Esophagus squamous epithelium (tissue), 5 donors: ENCODE data around the gene C1orf56. TPM values are rescaled to one million over a fixed set of nuclear protein-coding genes. Genes with fewer than 3 reads are reported as not detected.

ENCODE experiments used
- DNase-seq: peaks from one replicate; lab custom pipeline; 2025; lab: John Stamatoyannopoulos, UW
- H3K27ac ChIP-seq, 4 donors: fragments of 200-600 bp; sonication (generic); one replicate each; pipeline ENCODE4 v1.5.1; 2016 to 2019; ENCODE audit warnings: mild to moderate bottlenecking in 1 of 4
- H3K27me3 ChIP-seq, 4 donors: fragments of 200-600 bp; sonication (generic); 1 replicate in 3 of 4; 2 replicates in 1 of 4; pipeline versions ENCODE4 v1.5.1 to v1.6.0; 2017 to 2021; ENCODE audit warnings: antibody characterized with exemption in 1 of 4
- H3K36me3 ChIP-seq, 3 donors: fragments of 200-600 bp; sonication (generic); one replicate each; pipeline ENCODE4 v1.5.1; 2016 to 2019
- H3K4me1 ChIP-seq, 3 donors: fragments of 200-600 bp; sonication (generic); one replicate each; pipeline ENCODE4 v1.5.1; 2017 to 2019
- H3K4me3 ChIP-seq, 4 donors: fragments of 200-600 bp; sonication (generic); 1 replicate in 3 of 4; 2 replicates in 1 of 4; pipeline ENCODE4 v1.5.1; 2016 to 2019; ENCODE audit warnings: mild to moderate bottlenecking in 2 of 4, moderate library complexity in 1 of 4
- H3K9me3 ChIP-seq, 3 donors: fragments of 200-600 bp; sonication (generic); one replicate each; pipeline ENCODE4 v1.5.1; 2016 to 2019
- POLR2A ChIP-seq, 4 donors: fragments of 450-650 bp; IDR thresholded peaks; one replicate each; pipeline ENCODE4 v1.6.1; 2017; ENCODE audit warnings: antibody characterized with exemption in 4 of 4, mild to moderate bottlenecking in 4 of 4, moderate library complexity in 3 of 4
- WGBS, 2 donors: methylation state at CpG; one replicate each; pipeline ENCODE4 v1.1.5; 2018; 5-methylcytosine and 5-hydroxymethylcytosine counted together
- intact Hi-C: fragments of 100-400 bp; cut with DNase I; formaldehyde crosslinking; loops from one replicate; pipeline ENCODE4 v1.15.0; 2022
- total RNA-seq, 4 donors: library from RNA; depleted of rRNA; stranded (reverse); fragments of >200 nt; gene quantifications; one replicate each; pipeline ENCODE4 v1.1.0, GENCODE V29; 2016
- TF ChIP-seq, protein P1 (sequence below), 6 experiments: fragments of 450-650 bp in 4 of 6; fragments of 200-600 bp in 2 of 6; sonication (generic) in 2 of 6; IDR thresholded peaks; one replicate each; pipeline ENCODE4 v1.5.1; 2016 to 2019; ENCODE audit warnings: antibody characterized with exemption in 6 of 6, mild to moderate bottlenecking in 4 of 6, moderate library complexity in 4 of 6
- donor health status: DM: yes; HTN: yes; CAD: no.

C1orf56 gene
- total RNA-seq, 4 donors from 2014 or later, result 0.23 to 3.2 (median 2.3) TPM

DNA sequence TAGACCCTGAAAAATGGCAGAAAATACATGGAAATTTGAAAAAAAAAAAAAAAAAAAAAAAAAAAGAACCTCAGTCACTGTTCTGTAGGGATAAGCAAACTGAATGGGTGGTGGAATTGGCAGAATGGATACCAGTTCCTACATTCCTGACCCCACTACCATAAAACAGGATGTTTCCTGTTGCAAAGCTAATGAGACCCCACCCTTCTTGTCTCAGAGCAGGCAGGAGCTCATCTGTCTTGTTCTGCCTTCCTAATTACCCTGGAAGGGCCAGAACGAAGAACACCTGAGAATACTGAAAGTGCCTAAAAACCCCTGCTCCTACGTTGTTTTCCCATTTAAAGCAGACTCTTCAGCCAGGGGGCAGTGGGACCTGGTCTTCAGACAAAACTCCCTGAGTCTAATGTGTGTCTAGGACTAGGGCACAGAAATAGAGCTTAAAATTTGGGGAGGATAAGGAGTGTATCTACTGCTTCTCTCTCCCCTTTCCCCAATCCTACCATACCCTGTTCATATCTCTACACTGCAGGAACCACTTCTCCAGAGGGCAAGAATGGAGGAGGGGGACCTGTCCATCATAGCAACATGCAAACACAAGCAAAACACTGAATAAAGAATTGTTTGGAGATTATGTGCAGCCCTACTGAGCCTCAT is 3.9 kb downstream of the C1orf56 start:
- Histone ChIP-seq H3K27me3 (no peaks in the 10 kb centered on the region), H3K36me3 (peaks cover 32 to 63% (median 42%) of the 10 kb centered on the region in 3 donors), H3K27ac (peak overlapping the region in 2 of 4 donors; percentile 38 to 99), H3K4me3 (no peak overlapping the region), H3K9me3 (no peaks in the 10 kb centered on the region), H3K4me1 (peaks cover 31 to 83% (median 35%) of the 10 kb centered on the region in 3 donors)
- intact Hi-C loops, result no loop called here
- TF ChIP-seq, protein P1, sequence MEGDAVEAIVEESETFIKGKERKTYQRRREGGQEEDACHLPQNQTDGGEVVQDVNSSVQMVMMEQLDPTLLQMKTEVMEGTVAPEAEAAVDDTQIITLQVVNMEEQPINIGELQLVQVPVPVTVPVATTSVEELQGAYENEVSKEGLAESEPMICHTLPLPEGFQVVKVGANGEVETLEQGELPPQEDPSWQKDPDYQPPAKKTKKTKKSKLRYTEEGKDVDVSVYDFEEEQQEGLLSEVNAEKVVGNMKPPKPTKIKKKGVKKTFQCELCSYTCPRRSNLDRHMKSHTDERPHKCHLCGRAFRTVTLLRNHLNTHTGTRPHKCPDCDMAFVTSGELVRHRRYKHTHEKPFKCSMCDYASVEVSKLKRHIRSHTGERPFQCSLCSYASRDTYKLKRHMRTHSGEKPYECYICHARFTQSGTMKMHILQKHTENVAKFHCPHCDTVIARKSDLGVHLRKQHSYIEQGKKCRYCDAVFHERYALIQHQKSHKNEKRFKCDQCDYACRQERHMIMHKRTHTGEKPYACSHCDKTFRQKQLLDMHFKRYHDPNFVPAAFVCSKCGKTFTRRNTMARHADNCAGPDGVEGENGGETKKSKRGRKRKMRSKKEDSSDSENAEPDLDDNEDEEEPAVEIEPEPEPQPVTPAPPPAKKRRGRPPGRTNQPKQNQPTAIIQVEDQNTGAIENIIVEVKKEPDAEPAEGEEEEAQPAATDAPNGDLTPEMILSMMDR (IDR thresholded peaks at IDR 0.05), result no peak
- no peak for TF ChIP-seq POLR2A (IDR thresholded peaks at IDR 0.05)
- WGBS, 2 donors, result 73 to 82% methylated on average over 2 of the region's 2 CpGs
- no peak for DNase-seq

DNA sequence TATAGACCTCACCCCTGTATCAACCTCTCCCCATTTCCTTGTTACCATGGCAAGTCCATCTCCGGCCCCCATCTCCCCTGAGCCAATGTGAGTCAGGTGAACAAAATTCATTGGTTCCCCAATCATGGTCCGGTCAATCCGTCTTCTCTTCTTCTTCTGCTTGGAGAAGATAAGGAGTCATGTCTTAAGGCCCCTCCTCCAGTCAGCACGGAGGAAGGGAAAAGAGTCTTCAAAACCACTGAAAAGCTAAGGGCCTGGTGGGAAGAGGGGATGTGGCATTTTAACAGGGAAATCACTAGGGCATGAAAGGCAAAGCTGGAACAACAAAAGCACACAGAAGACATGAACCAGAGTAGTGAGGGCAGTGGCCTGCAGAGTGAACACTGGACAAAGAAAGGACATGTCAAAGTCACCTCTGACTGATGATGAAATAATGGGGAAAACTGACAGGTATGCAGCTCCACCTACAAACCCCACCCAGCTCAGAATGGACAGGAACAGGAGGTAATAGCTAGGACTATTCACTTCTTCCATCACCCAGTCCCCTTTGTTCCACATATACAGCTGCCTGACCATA is 7.5 kb downstream of the C1orf56 start:
- peak overlapping the region in 2 of 4 donors; percentile 83 to 97 for H3K4me3 ChIP-seq

DNA sequence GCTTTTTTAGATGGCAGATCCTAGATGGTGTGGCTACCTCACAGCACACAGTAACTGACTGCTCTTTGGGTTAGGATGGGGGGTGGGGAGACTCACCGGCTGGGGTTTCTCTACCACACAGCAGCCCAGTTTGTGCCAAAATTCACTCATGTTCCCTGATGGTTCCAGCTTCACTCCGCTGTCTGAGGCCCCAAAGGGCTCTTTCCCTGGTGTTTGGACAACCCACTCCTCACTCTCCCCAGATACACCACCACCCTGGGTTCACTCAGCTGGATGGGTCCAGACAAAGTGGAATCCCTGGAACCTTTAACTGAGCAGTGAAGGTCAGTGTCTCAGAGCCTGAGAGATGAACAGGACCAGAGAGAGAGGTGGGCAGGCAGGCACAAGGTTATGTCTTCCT is 8.0 kb downstream of the C1orf56 start:
- no peaks in the 10 kb centered on the region for H3K27me3 ChIP-seq
- TF ChIP-seq, protein P1 (IDR thresholded peaks at IDR 0.05), result no peak
- TF ChIP-seq POLR2A (IDR thresholded peaks at IDR 0.05), result no peak
- DNase-seq, result no peak
- WGBS, 2 donors, result 60 to 67% methylated on average over 1 of the region's 2 CpGs
- H3K9me3 ChIP-seq, result no peaks in the 10 kb centered on the region
- intact Hi-C loops, result no loop called here
- peak overlapping the region; percentile 98 to 99 (median 98) for H3K27ac ChIP-seq
- H3K36me3 ChIP-seq, result peaks cover 32 to 71% (median 42%) of the 10 kb centered on the region in 3 donors
- H3K4me1 ChIP-seq, result peaks cover 36 to 77% (median 43%) of the 10 kb centered on the region in 3 donors
- H3K4me3 ChIP-seq, result peak overlapping the region in 3 of 4 donors; percentile 83 to 99 (median 97)

More for the DNA sequence above, 7.5 kb downstream of the C1orf56 start:
- DNase-seq, result no peak
- Histone ChIP-seq H3K27me3 (no peaks in the 10 kb centered on the region), H3K27ac (peak overlapping the region; percentile 98 to 99 (median 98)), H3K4me1 (peaks cover 36 to 74% (median 41%) of the 10 kb centered on the region in 3 donors), H3K36me3 (peaks cover 32 to 72% (median 42%) of the 10 kb centered on the region in 3 donors), H3K9me3 (no peaks in the 10 kb centered on the region)
- WGBS, 2 donors, result 82 to 91% methylated on average over 4 of the region's 4 CpGs
- no peak for TF ChIP-seq POLR2A (IDR thresholded peaks at IDR 0.05)
- TF ChIP-seq, protein P1 (IDR thresholded peaks at IDR 0.05), result no peak
- intact Hi-C loops, result no loop called here

DNA sequence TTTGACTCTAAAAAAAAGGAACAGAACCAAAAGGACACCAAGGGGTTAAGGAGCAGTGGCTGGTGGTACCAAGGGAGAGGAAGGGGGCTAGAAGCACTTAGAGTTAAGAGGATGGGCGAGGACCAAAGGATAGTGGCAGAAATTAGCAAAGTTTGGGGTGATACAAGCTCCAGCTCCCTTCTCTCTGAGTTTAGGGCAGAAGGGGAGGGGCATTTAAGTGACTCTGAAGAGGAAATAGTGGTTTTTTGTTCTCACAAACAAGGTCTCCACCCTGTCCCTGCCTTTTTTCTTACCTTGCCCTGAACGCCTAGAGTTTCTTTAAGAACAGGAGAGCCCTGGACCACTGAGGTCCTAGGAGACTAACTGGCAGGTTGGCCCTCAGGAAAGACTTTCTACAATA is 8.6 kb downstream of the C1orf56 start:
- peaks cover 36 to 78% (median 46%) of the 10 kb centered on the region in 3 donors for H3K4me1 ChIP-seq
- WGBS, 2 donors, result 35 to 37% methylated on average over 2 of the region's 2 CpGs

More for the DNA sequence above, 8.6 kb downstream of the C1orf56 start:
- intact Hi-C loops, result no loop called here
- peaks cover 32 to 66% (median 42%) of the 10 kb centered on the region in 3 donors for H3K36me3 ChIP-seq
- H3K27me3 ChIP-seq, result no peaks in the 10 kb centered on the region
- H3K9me3 ChIP-seq, result no peaks in the 10 kb centered on the region
- peak overlapping the region; percentile 98 to 99 (median 98) for H3K27ac ChIP-seq
- DNase-seq, result no peak
- peak in 1 of 4 donors; percentile 35 for TF ChIP-seq POLR2A (IDR thresholded peaks at IDR 0.05)
- TF ChIP-seq, protein P1 (IDR thresholded peaks at IDR 0.05), result no peak
- H3K4me3 ChIP-seq, result peak overlapping the region in 3 of 4 donors; percentile 83 to 99 (median 97)
